SK-N-MC (cell line): ENCODE measurements around the gene DNAL1.
A peak's percentile ranks its signal among the peaks of the same experiment; 100 is the strongest.
"Not testable (repeated sequence)": the region's sequence is repeated elsewhere in the genome, so short reads cannot be mapped to it uniquely, and the experiment has no call there.

ENCODE experiments used
- DNase-seq: peaks from one replicate; pipeline ENCODE4 v3.0.0-alpha.2; 2011; ENCODE audit warnings: low read depth, low spot score
- H3K27ac ChIP-seq: fragments of 200-600 bp; sonication (generic); 2 replicates; pipeline ENCODE4 v1.5.1; 2016; ENCODE audit warnings: mixed run types
- H3K36me3 ChIP-seq: fragments of 200-600 bp; sonication (generic); 2 replicates; pipeline ENCODE4 v1.6.1; 2017; ENCODE audit warnings: antibody characterized with exemption, low read length, mixed read lengths; ENCODE audit not compliant: insufficient read depth
- H3K4me3 ChIP-seq: fragments of 200-600 bp; sonication (generic); 2 replicates; pipeline ENCODE4 v1.5.1; 2016
- H3K9ac ChIP-seq: fragments of 200-600 bp; sonication (generic); 2 replicates; pipeline ENCODE4 v1.8.0; 2017; ENCODE audit warnings: mixed run types, mixed read lengths; ENCODE audit not compliant: insufficient read length
- H3K9me3 ChIP-seq: fragments of 200-600 bp; sonication (generic); 2 replicates; pipeline ENCODE4 v1.6.1; 2017; ENCODE audit warnings: low read depth, mild to moderate bottlenecking, antibody characterized with exemption, low read length, moderate library complexity, mixed read lengths
- EZH2 ChIP-seq: fragments of 200-600 bp; sonication (generic); IDR thresholded peaks from one replicate; pipeline ENCODE4 v1.6.1; 2017; ENCODE audit warnings: antibody characterized with exemption
- FOXP2 ChIP-seq: optimal IDR thresholded peaks from 2 replicates; pipeline ENCODE3; 2011; ENCODE audit warnings: mild to moderate bottlenecking, moderate library complexity; ENCODE audit not compliant: insufficient read depth; ENCODE audit errors: extremely low read length, control extremely low read depth
- POLR2AphosphoS5 ChIP-seq: IDR thresholded peaks from 2 replicates; pipeline ENCODE4 v1.6.1; 2012; ENCODE audit warnings: mild to moderate bottlenecking, low read depth, low read length, borderline replicate concordance

DNAL1 gene

DNA sequence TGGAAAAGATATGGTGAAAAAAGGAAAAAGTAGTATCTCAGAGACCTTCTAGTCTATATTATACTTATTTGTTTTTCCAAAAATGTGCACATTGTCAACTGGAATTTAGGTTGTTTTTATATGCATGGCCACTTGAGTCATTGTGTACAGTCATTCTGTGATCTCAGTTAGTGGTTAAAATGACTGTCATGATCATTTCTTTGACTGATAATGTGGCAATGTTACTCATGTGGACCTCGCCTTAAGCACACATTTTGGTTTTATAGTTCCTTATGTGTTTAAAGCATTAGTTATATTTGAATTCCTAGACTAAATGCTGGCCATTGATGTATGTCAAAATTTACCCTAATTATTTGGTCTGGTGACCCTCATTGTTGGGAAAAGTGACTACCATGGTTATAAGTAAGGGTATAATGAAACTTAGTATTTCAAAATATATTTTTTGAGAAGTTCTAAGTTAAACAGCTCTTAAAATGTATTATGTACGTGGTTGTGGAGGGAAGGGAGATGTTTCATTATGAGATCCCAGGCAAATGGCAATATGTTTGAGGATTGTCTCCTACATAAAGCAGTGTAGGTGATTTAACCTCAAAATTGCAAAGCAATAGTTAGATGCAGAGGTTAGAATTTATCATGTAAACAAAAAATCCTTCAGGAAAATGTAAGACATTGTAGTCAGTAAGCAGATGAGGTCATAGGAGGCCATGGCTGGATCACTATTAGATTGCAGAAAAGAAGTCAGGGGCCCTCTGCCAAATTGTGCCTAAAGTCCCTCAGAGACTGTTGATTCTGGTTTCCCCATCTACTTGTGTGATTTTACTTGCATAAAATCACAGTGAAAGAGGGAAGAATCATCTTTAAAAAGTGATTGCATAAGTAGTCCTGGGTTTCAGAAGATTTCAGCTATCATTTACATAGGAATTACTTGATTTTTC is 51.9 kb downstream of the DNAL1 start:
- no peak overlapping the region for H3K27ac ChIP-seq
- DNase-seq, result no peak
- H3K9ac ChIP-seq, result no peak overlapping the region

GRCh38 chr14:73700325-73700724 is 55.5 kb downstream of the DNAL1 start:
- Histone ChIP-seq H3K9ac (no peak overlapping the region), H3K27ac (no peak overlapping the region), H3K4me3 (no peak overlapping the region), H3K36me3 (no peaks in the 10 kb centered on the region), H3K9me3 (no peaks in the 10 kb centered on the region)
- no peak for TF ChIP-seq EZH2
- no peak for TF ChIP-seq FOXP2
- no peak for TF ChIP-seq POLR2AphosphoS5
- DNase-seq, result no peak

More for the DNA sequence above, 51.9 kb downstream of the DNAL1 start:
- Histone ChIP-seq H3K36me3 (no peaks in the 10 kb centered on the region), H3K4me3 (no peak overlapping the region), H3K9me3 (no peaks in the 10 kb centered on the region)
- no peak for TF ChIP-seq EZH2

- H3K9me3 ChIP-seq, DNase-seq, H3K4me3 ChIP-seq, H3K27ac ChIP-seq, H3K9ac ChIP-seq, H3K36me3 ChIP-seq: not testable (repeated sequence)
Observed at GRCh38 chr14:73708076-73708475, 63.3 kb downstream of the DNAL1 start.

DNA sequence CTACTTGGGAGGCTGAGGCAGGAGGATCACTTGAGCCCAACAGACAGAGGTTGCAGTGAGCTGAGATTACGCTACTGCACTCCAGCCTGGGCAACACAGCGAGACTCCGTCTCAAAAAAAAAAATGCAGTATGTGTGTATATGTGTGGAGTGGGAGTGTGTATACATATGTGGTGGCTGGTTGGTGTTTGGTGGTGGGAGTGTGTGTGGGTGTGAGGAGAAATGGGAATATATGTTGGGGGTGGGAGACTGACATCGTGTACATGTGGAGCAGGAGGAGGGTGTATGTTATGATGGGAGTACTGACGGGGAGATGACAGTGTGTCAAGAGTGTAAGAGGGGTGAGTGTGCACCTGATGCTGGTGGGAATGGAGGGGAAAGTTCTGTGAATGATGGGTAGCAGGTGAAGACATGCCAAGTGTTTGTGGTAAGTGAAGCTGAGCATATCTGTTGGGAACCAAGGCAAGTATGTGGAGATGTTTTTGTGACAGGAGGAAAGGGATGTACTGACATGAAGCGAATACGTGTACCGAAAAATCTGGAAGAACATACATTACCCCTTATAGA is 65.2 kb downstream of the DNAL1 start:
- Histone ChIP-seq H3K4me3 (no peak overlapping the region), H3K27ac (no peak overlapping the region), H3K36me3 (no peaks in the 10 kb centered on the region)

DNA sequence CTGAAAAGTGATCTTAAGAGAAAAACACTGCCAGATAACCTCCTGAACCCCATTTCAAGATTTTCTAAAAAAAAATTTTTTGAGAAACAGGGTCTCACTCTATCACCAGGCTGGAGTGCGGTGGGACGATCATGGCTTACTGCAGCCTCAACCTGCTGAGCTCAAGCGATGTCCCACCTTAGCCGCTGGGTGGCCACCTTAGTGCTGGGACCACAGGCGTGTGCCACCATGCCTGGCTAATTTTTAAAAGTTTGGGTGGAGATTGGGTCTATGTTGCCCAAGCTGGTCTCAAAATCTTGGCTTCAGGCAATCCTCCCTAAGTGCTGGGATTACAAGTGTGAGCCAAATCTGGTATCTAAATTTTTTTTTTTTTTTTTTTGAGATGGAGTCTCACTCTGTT is 66.0 kb downstream of the DNAL1 start:
- H3K4me3 ChIP-seq, result no peak overlapping the region
- no peak overlapping the region for H3K27ac ChIP-seq
- TF ChIP-seq POLR2AphosphoS5, result no peak
- no peak for TF ChIP-seq FOXP2
- TF ChIP-seq EZH2, result no peak
- H3K36me3 ChIP-seq, result peaks cover 2% of the 10 kb centered on the region; the same call in 1 of the 2 replicates
- no peak for DNase-seq
- no peaks in the 10 kb centered on the region for H3K9me3 ChIP-seq
- no peak overlapping the region for H3K9ac ChIP-seq

More for the DNA sequence above, 65.2 kb downstream of the DNAL1 start:
- TF ChIP-seq FOXP2, result no peak
- TF ChIP-seq POLR2AphosphoS5, result no peak
- TF ChIP-seq EZH2, result no peak
- H3K9me3 ChIP-seq, result no peaks in the 10 kb centered on the region
- no peak overlapping the region for H3K9ac ChIP-seq
- no peak for DNase-seq

- H3K9me3 ChIP-seq, result no peaks in the 10 kb centered on the region
- peaks cover 7% of the 10 kb centered on the region; the same call in 1 of the 2 replicates for H3K36me3 ChIP-seq
- H3K27ac ChIP-seq, result no peak overlapping the region
- DNase-seq, result no peak
- peak overlapping the region; percentile 88 for H3K9ac ChIP-seq
- H3K4me3 ChIP-seq, result peak overlapping the region; percentile 100
- TF ChIP-seq FOXP2, result no peak
- no peak for TF ChIP-seq POLR2AphosphoS5
- no peak for TF ChIP-seq EZH2
Observed at GRCh38 chr14:73712071-73712506, 67.3 kb downstream of the DNAL1 start.

GRCh38 chr14:73712540-73713180 is 67.9 kb downstream of the DNAL1 start:
- TF ChIP-seq POLR2AphosphoS5 (no peak), EZH2 (no peak), FOXP2 (no peak)
- peaks cover 8% of the 10 kb centered on the region; the same call in 1 of the 2 replicates for H3K36me3 ChIP-seq
- H3K27ac ChIP-seq, result no peak overlapping the region
- H3K4me3 ChIP-seq, result peak overlapping the region; percentile 100
- no peaks in the 10 kb centered on the region for H3K9me3 ChIP-seq
- H3K9ac ChIP-seq, result peak overlapping the region; percentile 88
- DNase-seq, result no peak

DNA sequence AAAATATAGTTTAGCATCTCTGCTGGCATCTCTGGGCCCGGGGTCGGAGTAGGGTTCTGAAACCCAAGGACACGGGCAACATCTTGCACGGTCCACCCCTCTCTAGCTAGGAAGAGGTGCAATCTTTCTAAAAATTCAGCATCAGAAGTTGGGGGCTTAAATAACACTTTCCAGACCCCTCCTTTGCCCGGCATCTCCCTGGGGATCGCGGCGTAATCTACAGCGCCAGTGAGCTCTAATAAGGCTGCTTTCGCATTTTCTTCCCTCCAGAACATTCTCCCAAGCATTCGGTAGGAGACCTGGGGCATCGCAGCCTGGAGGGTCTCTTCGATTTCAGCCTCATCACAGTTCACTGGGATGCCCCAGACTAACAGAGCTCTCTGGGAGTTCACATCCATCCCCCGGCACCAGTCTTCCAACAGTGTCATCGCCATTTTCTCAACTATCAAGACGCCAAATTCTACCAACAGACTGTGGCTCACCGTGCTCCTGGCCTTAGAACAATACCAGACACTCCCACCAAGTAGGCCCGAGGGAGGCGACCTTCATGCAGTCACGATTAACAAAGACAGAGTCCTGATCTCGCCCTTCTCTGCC is 68.5 kb downstream of the DNAL1 start:
- H3K9me3 ChIP-seq, result no peaks in the 10 kb centered on the region
- no peak for DNase-seq
- peak overlapping the region; percentile 100 for H3K4me3 ChIP-seq
- H3K36me3 ChIP-seq, result peaks cover 13% of the 10 kb centered on the region
- TF ChIP-seq FOXP2 (no peak), POLR2AphosphoS5 (no peak), EZH2 (no peak)
- H3K27ac ChIP-seq, result peak overlapping the region; percentile 70
- peak overlapping the region; percentile 88 for H3K9ac ChIP-seq
